ENCODE results near the gene KIAA0586.

The KIAA0586 gene

GRCh38 chr14:58427281-58428117 is at the start of gene KIAA0586, which contains the start of gene TIMM9:
TSS of gene KIAA0586 (plus strand) at chr14:58427719. CDS start at chr14:58428265, 546 bp downstream.
TSS of gene TIMM9 (minus strand) at chr14:58427531. CDS start at chr14:58411945, 15,586 bp downstream.
- no peak for TF ChIP-seq CTCF (conservative IDR thresholded peaks at IDR 0.05)
- peak within 1 kb of the TSS; percentile 94 for H3K27ac ChIP-seq

- TF ChIP-seq CTCF (conservative IDR thresholded peaks at IDR 0.05), result no peak
- H3K27ac ChIP-seq, result no peak overlapping the region
Measured at GRCh38 chr14:58390830-58391229, 36.7 kb upstream of the KIAA0586 start.

- no peak for TF ChIP-seq CTCF (conservative IDR thresholded peaks at IDR 0.05)
- H3K27ac ChIP-seq, result peak overlapping the region; percentile 70
Measured at GRCh38 chr14:58395562-58395811, 32.0 kb upstream of the KIAA0586 start.

- peak within 1 kb of the TSS; percentile 70 for H3K27ac ChIP-seq
- TF ChIP-seq CTCF (conservative IDR thresholded peaks at IDR 0.05), result peak; percentile 94
Measured at GRCh38 chr14:58395812-58396788, 31.4 kb upstream of the KIAA0586 start, which contains the start of gene TOMM20L. TSS of gene TOMM20L (plus strand) at chr14:58395930. CDS start at chr14:58395958, 28 bp downstream.

GRCh38 chr14:58397156-58397555 is 30.4 kb upstream of the KIAA0586 start:
- no peak overlapping the region for H3K27ac ChIP-seq
- no peak for TF ChIP-seq CTCF (conservative IDR thresholded peaks at IDR 0.05)

GRCh38 chr14:58398495-58398894 is 29.0 kb upstream of the KIAA0586 start:
- no peak overlapping the region for H3K27ac ChIP-seq
- no peak for TF ChIP-seq CTCF (conservative IDR thresholded peaks at IDR 0.05)

GRCh38 chr14:58398895-58399294 is 28.6 kb upstream of the KIAA0586 start:
- no peak for TF ChIP-seq CTCF (conservative IDR thresholded peaks at IDR 0.05)
- H3K27ac ChIP-seq, result no peak overlapping the region

All from VCaP (cell line).